Sigmoid colon (tissue), 7 donors: ENCODE results near the gene WFS1. TPM values are rescaled to one million over a fixed set of nuclear protein-coding genes. Genes with fewer than 3 reads are reported as not detected.

Source experiments
- DNase-seq: peaks from one replicate; pipeline ENCODE4 v3.0.0-alpha.2; 2019
- H3K27ac ChIP-seq, 4 donors: fragments of 200-600 bp; sonication (generic); one replicate each; pipeline ENCODE4 v1.5.1; 2016 to 2019; ENCODE audit warnings: mild to moderate bottlenecking in 1 of 4
- H3K27me3 ChIP-seq, 3 donors: fragments of 200-600 bp; sonication (generic); one replicate each; pipeline ENCODE4 v1.5.1; 2019; ENCODE audit warnings: mild to moderate bottlenecking in 1 of 3
- H3K36me3 ChIP-seq, 4 donors: fragments of 200-600 bp; sonication (generic); one replicate each; pipeline ENCODE4 v1.5.1; 2016 to 2019
- H3K4me1 ChIP-seq, 4 donors: fragments of 200-600 bp; sonication (generic); one replicate each; pipeline ENCODE4 v1.5.1; 2017 to 2019
- H3K4me3 ChIP-seq, 4 donors: fragments of 200-600 bp; sonication (generic); one replicate each; pipeline ENCODE4 v1.5.1; 2017 to 2019; ENCODE audit warnings: mild to moderate bottlenecking in 2 of 4, moderate library complexity in 1 of 4
- H3K9me3 ChIP-seq, 4 donors: fragments of 200-600 bp in 3 of 4; sonication (generic) in 3 of 4; one replicate each; pipeline versions ENCODE4 v1.5.1 to v1.6.1; 2013 to 2019
- CTCF ChIP-seq, 4 experiments: fragments of 450-650 bp in 3 of 4; fragments of 200-600 bp in 1 of 4; IDR thresholded peaks; one replicate each; pipeline ENCODE4 v1.5.1; 2016 to 2019; ENCODE audit warnings: antibody characterized with exemption in 4 of 4, mild to moderate bottlenecking in 3 of 4, moderate library complexity in 2 of 4
- EP300 ChIP-seq, 4 donors: sonication (generic); formaldehyde crosslinking; IDR thresholded peaks; one replicate each; pipeline ENCODE4 v1.6.1; 2017; ENCODE audit warnings: antibody characterized with exemption in 4 of 4
- POLR2A ChIP-seq, 2 donors: fragments of 450-650 bp; IDR thresholded peaks; one replicate each; pipeline ENCODE4 v1.6.1; 2016; ENCODE audit warnings: antibody characterized with exemption in 2 of 2, mild to moderate bottlenecking in 2 of 2, moderate library complexity in 2 of 2
- POLR2AphosphoS5 ChIP-seq, 4 donors: sonication (generic); formaldehyde crosslinking; IDR thresholded peaks; one replicate each; pipeline ENCODE4 v1.6.1; 2017; ENCODE audit warnings: antibody characterized with exemption in 4 of 4
- WGBS, 2 donors: extraction: QIAGEN DNeasy Blood & Tissue Kit; methylation state at CpG; one replicate each; pipeline ENCODE4 v1.1.7; 2013; 5-methylcytosine and 5-hydroxymethylcytosine counted together
- intact Hi-C: fragments of 100-400 bp; cut with DNase I; formaldehyde crosslinking; loops from one replicate; pipeline ENCODE4 v1.15.1; 2023
- polyA plus RNA-seq, 3 donors: library from polyadenylated mRNA; stranded (reverse); fragments of 200-250 nt; gene quantifications; one replicate each; pipeline ENCODE4 v1.2.3, GENCODE V29; 2013
- total RNA-seq, 4 donors: library from RNA; depleted of rRNA; stranded (reverse); fragments of >200 nt; gene quantifications; one replicate each; pipeline ENCODE4 v1.1.0, GENCODE V29; 2016
- donor health status: healthy with polysubstance abuse.
- donor health status: Bipolar disorder and iron deficiency.
- donor health status: healthy.

Gene WFS1
- total and polyA plus RNA-seq, 7 donors, result 1.4 to 69.0 (median 34.6) TPM

DNA sequence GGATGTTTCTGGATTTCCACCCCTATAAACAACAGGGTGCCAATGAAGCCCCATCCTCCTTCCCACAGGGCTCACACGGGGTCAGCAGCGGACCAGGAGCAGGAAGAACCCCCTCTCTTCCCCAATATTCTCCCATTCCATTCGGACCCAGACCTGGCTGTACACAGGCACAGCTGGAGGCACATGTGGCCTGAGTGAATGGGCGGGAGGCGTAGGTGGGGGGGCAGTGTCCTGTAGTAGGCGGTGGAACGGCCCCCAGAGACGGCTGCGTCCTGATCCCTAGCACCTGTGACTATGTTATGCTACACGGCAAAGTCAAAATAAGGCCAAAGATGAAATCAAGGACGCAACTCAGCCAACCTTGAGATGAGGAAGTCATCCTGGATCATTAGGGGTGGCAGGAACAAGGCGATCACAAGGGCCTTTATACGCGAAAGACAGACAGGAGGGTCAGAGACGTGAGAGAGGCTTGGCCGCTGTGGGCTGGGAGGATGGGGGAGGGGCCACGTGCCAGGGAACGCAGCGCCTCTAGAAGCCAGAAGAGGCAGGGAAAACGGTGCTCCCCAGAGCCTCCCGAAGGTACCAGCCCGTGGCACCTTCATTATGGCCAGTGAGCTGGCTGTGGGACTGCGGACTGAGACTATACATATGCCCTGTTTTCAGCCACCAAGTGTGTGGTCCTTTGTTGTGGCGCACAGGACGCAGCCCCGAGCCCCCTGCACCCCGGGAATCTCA, 75.6 kb downstream of the WFS1 start:
- H3K4me3 ChIP-seq, result no peak overlapping the region
- intact Hi-C loops, result no loop called here
- 79 to 83% methylated on average over 27 of the region's 27 CpGs for WGBS, 2 donors

GRCh38 chr4:6345866-6346265, 76.2 kb downstream of the WFS1 start:
- no peak for DNase-seq
- Histone ChIP-seq H3K4me1 (no peaks in the 10 kb centered on the region), H3K27ac (no peak overlapping the region), H3K9me3 (no peaks in the 10 kb centered on the region), H3K4me3 (no peak overlapping the region), H3K36me3 (no peaks in the 10 kb centered on the region), H3K27me3 (peaks cover 0 to 24% (median under 1%) of the 10 kb centered on the region in 3 donors)
- intact Hi-C loops, result no loop called here
- TF ChIP-seq EP300 (IDR thresholded peaks at IDR 0.05), result no peak
- 75 to 82% methylated on average over 13 of the region's 13 CpGs for WGBS, 2 donors

More for the DNA sequence above, 75.6 kb downstream of the WFS1 start:
- no peak overlapping the region for H3K27ac ChIP-seq
- no peak for TF ChIP-seq EP300 (IDR thresholded peaks at IDR 0.05)
- no peaks in the 10 kb centered on the region for H3K36me3 ChIP-seq
- no peaks in the 10 kb centered on the region for H3K9me3 ChIP-seq
- DNase-seq, result no peak
- peaks cover 0 to 27% (median 7%) of the 10 kb centered on the region in 3 donors for H3K27me3 ChIP-seq
- H3K4me1 ChIP-seq, result no peaks in the 10 kb centered on the region

DNA sequence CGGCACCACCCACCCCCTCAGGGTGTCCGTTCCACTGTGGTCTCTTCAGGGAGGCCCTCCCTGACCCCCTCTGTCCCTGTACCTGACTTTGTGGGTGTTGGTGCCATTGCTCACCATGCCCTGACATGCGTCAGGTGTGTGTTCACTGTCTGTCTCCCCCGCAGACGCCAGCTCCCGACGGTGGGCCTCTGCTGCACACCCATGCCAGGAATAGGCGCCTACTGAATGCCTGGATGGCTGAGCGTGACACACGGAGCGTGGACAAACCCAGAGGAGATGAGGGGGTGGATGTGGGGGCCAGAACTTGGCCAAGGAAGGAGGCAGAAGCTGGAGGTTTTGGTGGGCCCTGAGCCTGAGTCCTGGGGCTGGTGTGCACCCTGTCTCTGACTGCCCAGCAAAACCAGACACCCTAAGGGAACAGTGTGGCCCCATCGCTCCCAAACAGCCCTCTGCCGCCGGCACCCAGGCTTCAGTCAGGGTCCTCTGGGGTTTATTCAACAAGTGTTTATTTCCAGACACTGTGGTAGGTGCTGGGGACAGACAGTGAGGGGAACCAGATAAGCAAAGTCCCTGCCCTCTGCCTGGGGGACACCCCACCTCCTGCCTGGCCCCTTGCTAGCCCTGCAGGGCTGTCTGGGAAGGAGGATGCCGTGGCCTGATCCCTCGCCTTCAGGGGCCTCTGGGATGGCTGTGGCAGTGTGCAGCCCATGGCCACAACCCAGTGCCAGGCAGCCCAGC, 76.9 kb downstream of the WFS1 start:
- intact Hi-C loops, result no loop called here
- DNase-seq, result no peak
- WGBS, 2 donors, result 80 to 87% methylated on average over 16 of the region's 16 CpGs
- no peaks in the 10 kb centered on the region for H3K4me1 ChIP-seq
- H3K36me3 ChIP-seq, result no peaks in the 10 kb centered on the region
- no peaks in the 10 kb centered on the region for H3K9me3 ChIP-seq
- no peak overlapping the region for H3K4me3 ChIP-seq
- TF ChIP-seq EP300 (IDR thresholded peaks at IDR 0.05) (no peak), POLR2AphosphoS5 (IDR thresholded peaks at IDR 0.05) (no peak), POLR2A (IDR thresholded peaks at IDR 0.05) (no peak)
- H3K27ac ChIP-seq, result no peak overlapping the region
- H3K27me3 ChIP-seq, result peaks cover 0 to 24% (median 0%) of the 10 kb centered on the region in 3 donors

DNA sequence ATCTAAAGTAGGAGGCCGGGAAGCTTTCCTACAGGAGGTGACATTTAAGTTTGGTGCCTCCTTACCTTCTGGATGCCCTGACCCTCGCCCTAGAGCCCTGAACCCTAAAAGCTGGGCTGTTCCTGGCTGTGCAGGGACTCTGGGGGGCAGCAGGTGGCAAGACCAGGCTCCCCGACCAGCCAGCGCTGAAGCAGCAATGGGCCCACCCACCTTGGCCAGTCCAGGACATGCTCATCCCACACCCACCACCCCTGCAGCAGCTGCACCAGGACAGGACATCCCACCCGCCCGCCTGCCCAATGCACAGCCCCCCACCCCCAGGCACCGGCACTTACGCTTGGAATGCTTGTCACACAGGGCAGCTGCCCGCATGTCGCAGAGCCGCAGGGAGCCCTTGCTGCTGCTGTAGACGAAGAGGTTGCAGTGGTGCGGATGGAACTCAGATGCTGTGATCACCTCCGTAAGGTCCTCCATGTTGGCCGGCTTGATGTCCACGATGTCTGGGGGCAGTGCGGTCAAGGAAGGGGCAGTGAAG, 77.9 kb downstream of the WFS1 start:
- 79% methylated on average over 17 of the region's 17 CpGs for WGBS, 2 donors
- Histone ChIP-seq H3K36me3 (no peaks in the 10 kb centered on the region), H3K4me3 (no peak overlapping the region), H3K9me3 (no peaks in the 10 kb centered on the region), H3K27me3 (peaks cover 0 to 32% (median 0%) of the 10 kb centered on the region in 3 donors), H3K4me1 (no peaks in the 10 kb centered on the region), H3K27ac (no peak overlapping the region)
- TF ChIP-seq EP300 (IDR thresholded peaks at IDR 0.05), result no peak
- no peak for TF ChIP-seq POLR2A (IDR thresholded peaks at IDR 0.05)
- no peak for TF ChIP-seq POLR2AphosphoS5 (IDR thresholded peaks at IDR 0.05)
- TF ChIP-seq CTCF (IDR thresholded peaks at IDR 0.05), result no peak
- intact Hi-C loops, result no loop called here
- DNase-seq, result no peak

- H3K9me3 ChIP-seq, result no peaks in the 10 kb centered on the region
- H3K36me3 ChIP-seq, result no peaks in the 10 kb centered on the region
- 72 to 86% methylated on average over 4 of the region's 4 CpGs for WGBS, 2 donors
- no peaks in the 10 kb centered on the region for H3K4me1 ChIP-seq
- H3K27ac ChIP-seq, result no peak overlapping the region
- intact Hi-C loops, result no loop called here
- H3K4me3 ChIP-seq, result no peak overlapping the region
- TF ChIP-seq CTCF (IDR thresholded peaks at IDR 0.05) (no peak), POLR2AphosphoS5 (IDR thresholded peaks at IDR 0.05) (no peak), EP300 (IDR thresholded peaks at IDR 0.05) (no peak), POLR2A (IDR thresholded peaks at IDR 0.05) (no peak)
- peaks cover 0 to 32% (median 0%) of the 10 kb centered on the region in 3 donors for H3K27me3 ChIP-seq
- DNase-seq, result no peak
These were observed 78.8 kb downstream of the WFS1 start for GRCh38 chr4:6348408-6348807.

DNA sequence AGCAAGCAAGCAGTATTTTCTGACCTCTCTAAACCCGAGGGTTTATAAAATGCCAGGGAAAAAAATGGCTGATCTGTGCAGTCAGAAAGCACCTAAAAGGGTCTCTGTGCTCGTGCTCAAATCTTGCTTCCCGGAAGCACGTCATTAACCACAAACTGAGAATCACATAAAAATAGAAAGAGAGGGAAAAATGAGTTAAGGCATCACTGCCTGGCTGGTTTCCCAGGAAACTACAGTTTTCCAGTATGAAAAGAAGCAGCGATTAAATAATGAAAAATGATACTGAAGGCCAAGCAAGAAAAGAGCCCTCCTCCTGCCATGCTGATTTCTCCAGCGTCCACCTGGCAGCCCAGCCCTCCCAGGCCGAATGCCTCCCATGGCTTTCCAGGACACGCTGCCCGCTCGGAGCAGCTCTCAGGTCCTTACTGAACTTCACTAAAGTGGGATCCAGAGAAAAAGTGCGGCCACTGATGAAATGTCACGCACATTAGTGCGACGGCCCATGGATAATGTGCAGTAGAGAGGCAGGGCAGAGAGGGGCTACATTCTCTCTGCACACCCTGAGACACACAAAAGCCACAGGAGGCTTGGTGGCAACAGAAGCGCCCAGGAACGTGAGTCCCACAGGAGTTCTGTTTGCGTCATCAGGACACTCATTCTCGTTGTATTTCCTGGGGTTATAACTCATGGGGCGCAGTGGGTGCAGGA, 80.4 kb downstream of the WFS1 start:
- no peaks in the 10 kb centered on the region for H3K36me3 ChIP-seq
- no peaks in the 10 kb centered on the region for H3K4me1 ChIP-seq
- no peak overlapping the region for H3K27ac ChIP-seq
- no peak for DNase-seq
- WGBS, 2 donors, result 75 to 77% methylated on average over 19 of the region's 19 CpGs
- H3K9me3 ChIP-seq, result no peaks in the 10 kb centered on the region
- TF ChIP-seq POLR2A (IDR thresholded peaks at IDR 0.05), result no peak
- peaks cover 0 to 42% (median 0%) of the 10 kb centered on the region in 3 donors for H3K27me3 ChIP-seq
- intact Hi-C loops, result no loop called here
- no peak overlapping the region for H3K4me3 ChIP-seq
